ENCODE results near the gene MRTFA.
"Not testable (repeated sequence)": the region's sequence is repeated elsewhere in the genome, so short reads cannot be mapped to it uniquely, and the experiment has no call there.

The MRTFA gene

DNA sequence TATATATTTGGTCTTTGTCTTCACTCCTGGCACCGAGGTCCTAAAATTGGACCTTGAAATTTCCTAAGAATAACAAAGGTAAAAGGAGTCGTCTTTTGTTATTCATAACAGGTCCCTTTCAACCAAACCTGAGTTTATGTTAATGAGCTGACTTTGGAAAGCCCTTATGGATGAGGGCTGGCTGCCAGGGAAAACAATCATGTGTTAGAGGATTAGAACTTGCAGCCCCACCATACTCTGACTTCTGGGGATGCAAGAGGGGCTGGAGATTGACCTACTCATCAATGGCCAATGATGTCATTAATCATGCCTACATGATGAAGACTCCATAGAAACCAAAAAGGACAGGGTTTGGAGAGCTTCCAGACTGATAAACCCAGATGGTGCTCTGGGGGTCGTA is 118.9 kb downstream of the MRTFA start:
- DNase-seq = no peak

DNA sequence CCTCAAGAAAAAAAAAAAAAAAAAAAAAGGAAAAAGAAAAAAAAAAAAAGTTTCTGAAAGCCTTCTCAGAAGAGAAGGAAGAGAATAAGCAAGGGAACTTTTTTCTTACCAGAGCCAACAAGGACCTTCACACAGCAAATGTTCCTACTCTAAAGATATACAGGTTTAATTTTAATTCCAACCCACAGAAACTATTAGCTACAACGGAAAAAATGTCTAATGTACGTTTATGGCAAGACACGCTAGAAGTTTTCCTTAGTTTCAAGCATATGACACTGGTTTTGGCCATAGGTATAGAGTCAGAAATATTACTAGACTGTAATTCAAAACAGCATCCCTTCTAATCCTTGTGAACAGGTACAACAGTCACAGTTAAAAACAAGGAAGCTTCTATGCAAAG is 120.1 kb downstream of the MRTFA start:
- DNase-seq = no peak

GRCh38 chr22:40512426-40513136 is 123.9 kb downstream of the MRTFA start:
- DNase-seq = peak; percentile 98

DNA sequence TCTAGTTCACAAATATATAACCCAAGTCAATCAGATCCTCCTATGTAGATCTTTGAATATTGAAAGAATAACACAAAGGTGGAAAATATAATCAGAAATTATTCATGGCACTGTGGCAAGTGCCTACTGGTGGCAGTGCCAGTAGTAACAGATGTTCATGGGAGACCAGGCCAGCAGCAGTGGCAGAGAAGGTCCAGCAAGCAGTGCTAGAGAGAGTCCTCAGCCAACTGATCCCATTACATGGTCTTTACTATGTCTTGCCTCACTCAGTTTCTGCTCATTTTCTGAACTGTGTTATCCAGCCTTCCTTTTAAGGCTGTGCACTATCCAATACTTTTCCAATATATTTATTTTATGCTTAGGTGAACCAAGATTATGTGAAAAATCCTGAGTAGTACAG is 124.9 kb downstream of the MRTFA start:
- DNase-seq = no peak

DNA sequence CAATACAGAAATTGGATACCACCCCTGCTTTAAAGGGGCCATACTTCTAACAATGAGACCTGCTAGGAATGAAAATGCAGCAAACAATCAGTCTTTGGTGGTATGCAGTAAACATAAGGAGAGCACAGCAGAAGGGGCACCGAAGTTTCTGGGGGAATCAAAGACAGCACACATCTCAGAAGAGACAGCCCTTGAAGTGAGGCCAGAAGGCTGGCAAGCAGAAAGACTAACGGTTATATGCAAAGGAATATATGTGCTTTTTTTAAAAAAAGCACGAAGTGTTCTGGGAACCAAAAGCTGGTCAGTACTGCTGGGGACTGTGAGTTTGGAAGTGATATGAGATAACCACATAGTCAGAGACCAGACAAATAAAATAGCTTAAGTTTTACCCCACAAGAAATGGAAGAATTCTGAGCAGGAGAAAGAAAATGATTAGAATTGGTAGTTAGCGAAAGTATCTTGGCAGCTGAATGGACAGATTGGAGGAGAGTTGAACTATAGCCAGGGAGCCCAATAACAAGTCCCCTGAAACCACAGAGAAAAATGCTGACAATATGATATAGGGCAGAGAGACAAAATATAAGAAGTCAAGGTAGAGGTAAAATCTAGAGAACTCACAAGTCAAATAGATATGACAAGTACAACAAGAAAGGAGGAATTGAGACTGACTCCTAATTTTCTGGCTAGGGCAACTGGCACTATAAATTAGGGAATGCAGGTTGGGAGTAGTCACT is 125.7 kb downstream of the MRTFA start:
- DNase-seq = no peak

GRCh38 chr22:40509401-40510134 is 127.0 kb downstream of the MRTFA start:
- DNase-seq = peak; percentile 71

GRCh38 chr22:40508046-40508445 is 128.5 kb downstream of the MRTFA start:
- not testable (repeated sequence) for DNase-seq

- DNase-seq = no peak
These were observed 129.0 kb downstream of the MRTFA start for GRCh38 chr22:40507491-40507890.

- DNase-seq = no peak
These were observed 129.8 kb downstream of the MRTFA start for GRCh38 chr22:40506762-40507161.

- DNase-seq = no peak
These were observed 132.0 kb downstream of the MRTFA start for GRCh38 chr22:40504285-40505249.

- no peak for DNase-seq
These were observed 133.6 kb downstream of the MRTFA start for GRCh38 chr22:40502919-40503318.

- DNase-seq = not testable (repeated sequence)
These were observed 136.1 kb downstream of the MRTFA start for GRCh38 chr22:40500465-40500786.

GRCh38 chr22:40499209-40499623 is 137.3 kb downstream of the MRTFA start:
- DNase-seq = peak; percentile 96

DNA sequence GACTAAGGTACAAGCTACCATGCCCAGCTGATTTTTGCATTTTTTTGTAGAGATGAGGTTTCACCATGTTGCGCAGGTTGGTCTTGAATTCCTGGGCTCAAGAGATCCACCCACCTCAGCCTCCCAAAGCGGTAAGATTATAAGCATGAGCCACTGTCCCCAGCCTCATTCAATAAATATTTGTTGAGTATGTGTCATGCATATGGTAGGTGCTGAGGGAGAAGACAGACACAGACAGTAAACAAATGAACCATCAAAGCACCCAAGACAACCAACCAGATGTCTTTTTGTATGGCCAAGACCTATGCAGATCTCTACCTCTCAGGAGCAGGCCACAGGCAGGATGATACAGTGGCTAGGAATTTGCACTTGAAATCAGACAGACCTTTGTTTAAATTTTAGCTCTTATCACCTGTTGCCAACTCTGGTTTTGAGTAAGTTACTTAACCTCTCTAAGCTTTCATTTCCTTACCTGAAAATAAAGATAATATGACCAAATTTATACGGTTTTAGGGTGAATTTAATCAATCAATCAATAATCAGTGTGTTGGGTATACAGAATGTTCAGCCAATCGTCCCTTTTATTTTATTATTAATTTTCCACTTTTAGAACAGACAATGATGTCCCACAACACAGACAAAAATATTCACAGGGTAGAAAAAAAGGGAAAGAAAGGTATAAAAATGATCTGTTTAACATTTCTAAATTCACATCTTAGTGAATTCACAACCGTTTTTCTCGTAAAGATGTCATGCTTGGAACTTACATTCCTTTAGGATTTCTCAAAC is 137.9 kb downstream of the MRTFA start:
- DNase-seq = peak; percentile 94

DNA sequence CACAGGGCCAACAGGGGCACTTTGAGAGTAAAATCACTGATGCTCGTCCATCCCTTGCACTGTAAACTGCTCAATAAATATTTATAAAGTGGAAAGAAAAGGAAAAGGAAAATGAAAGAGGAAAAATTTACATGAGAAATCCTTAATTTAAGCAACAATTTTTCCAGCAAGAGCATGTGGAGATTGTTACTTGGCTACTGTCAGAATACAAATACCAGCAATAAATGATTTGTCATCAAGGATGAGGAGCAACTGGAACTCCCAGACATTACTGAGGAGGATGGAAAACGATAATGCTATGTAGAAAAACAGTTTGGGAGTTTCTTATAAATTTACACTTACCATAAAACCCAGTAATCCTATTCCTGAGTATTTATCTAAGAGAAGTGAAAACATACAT is 143.1 kb downstream of the MRTFA start:
- DNase-seq = no peak

- DNase-seq = no peak
These were observed 144.4 kb downstream of the MRTFA start for GRCh38 chr22:40491990-40492631.

- DNase-seq = peak; percentile 60
These were observed 148.8 kb downstream of the MRTFA start for GRCh38 chr22:40487663-40488249.

- no peak for DNase-seq
These were observed 149.4 kb downstream of the MRTFA start for GRCh38 chr22:40486962-40487602.

DNA sequence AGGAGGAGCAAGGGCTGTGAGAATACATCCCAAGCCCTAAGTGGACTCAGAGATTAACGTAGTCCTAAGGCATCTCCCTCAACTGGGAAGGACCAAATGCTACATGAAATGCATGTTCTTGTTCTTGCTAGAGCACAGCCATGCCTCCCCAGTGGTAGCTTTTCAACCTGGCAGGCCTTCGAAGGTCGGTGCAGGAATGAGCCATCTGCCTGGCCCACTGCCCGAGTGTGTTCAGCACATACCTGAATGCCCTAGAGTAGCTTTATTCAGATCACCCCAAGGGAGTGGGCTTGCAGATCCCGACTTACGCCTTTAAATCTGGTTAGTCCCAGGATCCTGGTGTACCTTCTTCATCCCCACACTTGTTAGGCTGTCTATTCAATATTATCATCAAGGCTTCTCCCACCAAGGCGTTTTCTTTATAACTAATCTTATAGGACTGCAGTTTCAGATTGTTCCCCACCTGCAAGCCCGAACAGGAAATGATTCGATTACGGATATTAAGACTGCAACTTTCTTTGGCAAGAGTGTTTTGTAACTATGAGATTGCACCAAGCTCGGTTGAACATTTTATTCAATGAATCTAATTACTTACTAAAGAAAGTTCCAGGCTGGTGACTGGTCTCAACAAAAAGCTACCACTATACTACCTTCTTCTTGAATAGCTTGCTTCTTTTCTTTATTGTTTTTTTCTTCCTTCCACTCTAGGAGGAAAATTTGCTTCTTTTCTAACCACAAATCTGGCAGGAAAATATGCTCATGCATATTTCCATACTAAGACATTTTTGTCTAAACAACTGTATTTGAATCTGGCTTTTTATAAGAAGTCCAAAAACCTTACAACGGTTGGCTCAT is 150.5 kb downstream of the MRTFA start:
- no peak for DNase-seq
